Left ventricle myocardium inferior (tissue), 1 donor: ENCODE measurements around the gene RNF214. TPM values are rescaled to one million over a fixed set of nuclear protein-coding genes. Genes with fewer than 3 reads are reported as not detected.
"Not testable (repeated sequence)": the region's sequence is repeated elsewhere in the genome, so short reads cannot be mapped to it uniquely, and the experiment has no call there.

Experiments used
- DNase-seq: peaks from one replicate; pipeline ENCODE4 v3.0.0-alpha.2; 2020
- H3K27ac ChIP-seq: fragments of 200-600 bp; replicated peaks from 2 replicates; pipeline ENCODE4 v1.8.0; 2021
- H3K27me3 ChIP-seq: fragments of 200-600 bp; 2 replicates; pipeline ENCODE4 v1.8.0; 2021; ENCODE audit warnings: low read depth
- H3K36me3 ChIP-seq: fragments of 200-600 bp; 2 replicates; pipeline ENCODE4 v1.8.0; 2021
- H3K4me1 ChIP-seq: fragments of 200-600 bp; 2 replicates; pipeline ENCODE4 v1.8.0; 2021
- H3K4me3 ChIP-seq: fragments of 200-600 bp; 2 replicates; pipeline ENCODE4 v1.8.0; 2021; ENCODE audit warnings: mild to moderate bottlenecking, moderate library complexity
- H3K9me3 ChIP-seq: fragments of 200-600 bp; replicated peaks from 2 replicates; pipeline ENCODE4 v1.8.0; 2021
- CTCF ChIP-seq: fragments of 200-600 bp; IDR thresholded peaks from 2 replicates; pipeline ENCODE4 v1.8.0; 2021; ENCODE audit warnings: antibody characterized with exemption, mild to moderate bottlenecking, borderline replicate concordance
- intact Hi-C: fragments of 100-400 bp; cut with micrococcal nuclease; formaldehyde crosslinking; loops from one replicate; pipeline ENCODE4 v1.11.0; 2022
- total RNA-seq: library from RNA; stranded (reverse); fragmentation: NEBNext Ultra II Directional; extraction: Animal tissue kit (Norgen Biotek cat#: 25700); gene quantifications from one replicate; pipeline ENCODE4 v1.2.1, GENCODE V29; 2021
- donor health status: DM: no; HTN: yes; CAD: no; lungs with severe emphysema.

RNF214 gene
- total RNA-seq, 1 donor from 2014 or later: 21.1 TPM

GRCh38 chr11:117319214-117319840 lies 86.9 kb downstream of the RNF214 start:
- intact Hi-C loops: no loop called here
- TF ChIP-seq CTCF: no peak

GRCh38 chr11:117327255-117327566 lies 94.7 kb downstream of the RNF214 start:
- intact Hi-C loops, H3K36me3 ChIP-seq, H3K9me3 ChIP-seq, DNase-seq, H3K27me3 ChIP-seq: not testable (repeated sequence)
- Histone ChIP-seq H3K4me1 (peaks cover 19% of the 10 kb centered on the region), H3K27ac (peak overlapping the region; percentile 92), H3K4me3 (peak overlapping the region; percentile 84)

More at GRCh38 chr11:117319214-117319840, 86.9 kb downstream of the RNF214 start:
- H3K36me3 ChIP-seq: no peaks in the 10 kb centered on the region
- no peak overlapping the region for H3K27ac ChIP-seq
- peaks cover 23% of the 10 kb centered on the region for H3K4me1 ChIP-seq
- DNase-seq: no peak
- H3K27me3 ChIP-seq: no peaks in the 10 kb centered on the region
- no peaks in the 10 kb centered on the region for H3K9me3 ChIP-seq
- H3K4me3 ChIP-seq: no peak overlapping the region

GRCh38 chr11:117327567-117328374 lies 95.3 kb downstream of the RNF214 start, which contains the start of gene CEP164:
TSS of gene CEP164 (plus strand) at chr11:117327854. CDS start at chr11:117338587, 10,733 bp downstream.
- peak within 1 kb of the TSS; percentile 84 for H3K4me3 ChIP-seq
- no peaks in the 10 kb centered on the region for H3K9me3 ChIP-seq
- DNase-seq: peak; percentile 96
- H3K36me3 ChIP-seq: no peaks in the 10 kb centered on the region
- H3K27ac ChIP-seq: peak within 1 kb of the TSS; percentile 92
- intact Hi-C loops: no loop called here
- no peak for TF ChIP-seq CTCF
- H3K4me1 ChIP-seq: peaks cover 19% of the 10 kb centered on the region
- H3K27me3 ChIP-seq: no peaks in the 10 kb centered on the region

GRCh38 chr11:117328375-117329010 lies 96.0 kb downstream of the RNF214 start:
- no peaks in the 10 kb centered on the region for H3K9me3 ChIP-seq
- H3K4me1 ChIP-seq: peaks cover 19% of the 10 kb centered on the region
- no peak for TF ChIP-seq CTCF
- no peaks in the 10 kb centered on the region for H3K27me3 ChIP-seq
- DNase-seq: no peak
- H3K4me3 ChIP-seq: peak overlapping the region; percentile 84
- no peaks in the 10 kb centered on the region for H3K36me3 ChIP-seq
- H3K27ac ChIP-seq: peak overlapping the region; percentile 92
- intact Hi-C loops: no loop called here

GRCh38 chr11:117332843-117333242 lies 100.4 kb downstream of the RNF214 start:
- Histone ChIP-seq H3K27me3 (no peaks in the 10 kb centered on the region), H3K4me3 (no peak overlapping the region), H3K4me1 (peaks cover 18% of the 10 kb centered on the region), H3K9me3 (no peaks in the 10 kb centered on the region), H3K36me3 (no peaks in the 10 kb centered on the region), H3K27ac (no peak overlapping the region)
- DNase-seq: no peak
- TF ChIP-seq CTCF: no peak
- intact Hi-C loops: no loop called here
